Trophoblast cell (in vitro differentiated cells and primary cell): ENCODE results near the gene KCNMA1.

Experiments used
- DNase-seq, 2 donors: peaks; one replicate each; pipeline ENCODE4 v3.0.0-alpha.2; 2016
- H2AFZ ChIP-seq: 2 replicates; pipeline ENCODE4 v1.6.1; 2013; ENCODE audit warnings: low read length, moderate library complexity, mild to moderate bottlenecking; ENCODE audit not compliant: insufficient read depth, poor library complexity
- H2AK5ac ChIP-seq: 2 replicates; pipeline ENCODE4 v1.6.1; 2013; ENCODE audit warnings: mild to moderate bottlenecking, low read length
- H2BK120ac ChIP-seq: 2 replicates; pipeline ENCODE4 v1.6.1; 2013; ENCODE audit warnings: low read length, mild to moderate bottlenecking, moderate library complexity; ENCODE audit not compliant: insufficient read depth, poor library complexity
- H2BK12ac ChIP-seq: 2 replicates; pipeline ENCODE4 v1.6.1; 2013; ENCODE audit warnings: mild to moderate bottlenecking, low read length, moderate library complexity
- H2BK5ac ChIP-seq: 2 replicates; pipeline ENCODE4 v1.6.1; 2013; ENCODE audit warnings: low read length, low read depth, moderate library complexity, mild to moderate bottlenecking; ENCODE audit not compliant: poor library complexity
- H3K14ac ChIP-seq: 2 replicates; pipeline ENCODE4 v1.6.1; 2013; ENCODE audit warnings: mild to moderate bottlenecking, low read length
- H3K18ac ChIP-seq: 2 replicates; pipeline ENCODE4 v1.6.1; 2013; ENCODE audit warnings: mild to moderate bottlenecking, low read length
- H3K23ac ChIP-seq: 2 replicates; pipeline ENCODE4 v1.6.1; 2013; ENCODE audit warnings: low read length
- H3K27ac ChIP-seq: 2 replicates; pipeline ENCODE4 v1.5.1; 2013; ENCODE audit warnings: low read depth, mild to moderate bottlenecking, inconsistent platforms, low read length, moderate library complexity
- H3K27me3 ChIP-seq: 2 replicates; pipeline ENCODE4 v1.6.1; 2013; ENCODE audit warnings: inconsistent platforms, mild to moderate bottlenecking, low read length, moderate library complexity; ENCODE audit not compliant: insufficient read depth
- H3K36me3 ChIP-seq, 2 experiments: 1 replicate in 1 of 2; 2 replicates in 1 of 2; pipeline ENCODE4 v1.6.1; 2013; ENCODE audit warnings: low read length in 2 of 2, mild to moderate bottlenecking in 2 of 2, moderate library complexity in 1 of 2; ENCODE audit not compliant: insufficient read depth in 2 of 2, control insufficient read depth in 1 of 2
- H3K4ac ChIP-seq: 2 replicates; pipeline ENCODE4 v1.6.1; 2013; ENCODE audit warnings: low read depth, mild to moderate bottlenecking, low read length, moderate library complexity
- H3K4me1 ChIP-seq, 2 experiments: 1 replicate in 1 of 2; 2 replicates in 1 of 2; pipeline ENCODE4 v1.6.1; 2013; ENCODE audit warnings: low read length in 2 of 2, mild to moderate bottlenecking in 2 of 2, moderate library complexity in 1 of 2; ENCODE audit not compliant: insufficient read depth in 2 of 2, control insufficient read depth in 1 of 2
- H3K4me2 ChIP-seq: 2 replicates; pipeline ENCODE4 v1.6.1; 2013; ENCODE audit warnings: inconsistent platforms, mild to moderate bottlenecking, low read length, moderate library complexity
- H3K4me3 ChIP-seq: 2 replicates; pipeline ENCODE4 v1.5.1; 2013; ENCODE audit warnings: mild to moderate bottlenecking, low read depth, low read length, inconsistent platforms
- H3K79me1 ChIP-seq: one replicate; pipeline ENCODE4 v1.6.1; 2013; ENCODE audit warnings: low read length
- H3K79me2 ChIP-seq: 2 replicates; pipeline ENCODE4 v1.6.1; 2013; ENCODE audit warnings: low read length, mild to moderate bottlenecking; ENCODE audit not compliant: control insufficient read depth, insufficient read depth, poor library complexity
- H3K9ac ChIP-seq: 2 replicates; pipeline ENCODE4 v1.6.1; 2013; ENCODE audit warnings: mild to moderate bottlenecking, low read length
- H3K9me3 ChIP-seq: 2 replicates; pipeline ENCODE4 v1.6.1; 2013; ENCODE audit warnings: low read depth, mild to moderate bottlenecking, control low read depth, inconsistent platforms, low read length; ENCODE audit not compliant: insufficient read depth
- H4K12ac ChIP-seq: 2 replicates; pipeline ENCODE4 v1.6.1; 2013; ENCODE audit warnings: low read depth, mild to moderate bottlenecking, low read length, moderate library complexity
- H4K8ac ChIP-seq: 2 replicates; pipeline ENCODE4 v1.6.1; 2013; ENCODE audit warnings: low read depth, mild to moderate bottlenecking, low read length, moderate library complexity
- H4K91ac ChIP-seq: one replicate; pipeline ENCODE4 v1.6.1; 2013; ENCODE audit warnings: low read depth, mild to moderate bottlenecking, low read length, moderate library complexity
- WGBS: extraction: QIAGEN DNeasy Blood & Tissue Kit; methylation state at CpG from one replicate; pipeline ENCODE4 v1.1.7; 2013; ENCODE audit warnings: missing lambda C conversion rate; ENCODE audit not compliant: insufficient read length, insufficient coverage; ENCODE audit errors: extremely low coverage; 5-methylcytosine and 5-hydroxymethylcytosine counted together

Gene KCNMA1

GRCh38 chr10:77306666-77307065 lies 330.9 kb downstream of the KCNMA1 start:
- H4K91ac ChIP-seq: no peak overlapping the region
- no peak overlapping the region for H2BK120ac ChIP-seq
- no peak overlapping the region for H3K18ac ChIP-seq
- H3K9me3 ChIP-seq: peaks cover 3% of the 10 kb centered on the region
- H2AFZ ChIP-seq: no peak overlapping the region
- H2AK5ac ChIP-seq: no peak overlapping the region
- H3K9ac ChIP-seq: no peak overlapping the region
- H2BK5ac ChIP-seq: no peak overlapping the region
- H3K36me3 ChIP-seq: peaks cover 3 to 5% of the 10 kb centered on the region in 2 experiments
- no peak overlapping the region for H2BK12ac ChIP-seq
- H3K79me1 ChIP-seq: no peaks in the 10 kb centered on the region
- H3K4ac ChIP-seq: no peak overlapping the region
- DNase-seq: no peak
- no peaks in the 10 kb centered on the region for H3K79me2 ChIP-seq
- no peaks in the 10 kb centered on the region for H3K27me3 ChIP-seq
- H3K4me1 ChIP-seq: peaks cover 6 to 11% of the 10 kb centered on the region in 2 experiments
- no peak overlapping the region for H3K14ac ChIP-seq
- H3K27ac ChIP-seq: no peak overlapping the region
- H3K4me2 ChIP-seq: no peak overlapping the region
- no peak overlapping the region for H4K12ac ChIP-seq
- WGBS: no CpG with 5 or more reads among the region's 4 CpGs
- no peak overlapping the region for H4K8ac ChIP-seq
- no peak overlapping the region for H3K23ac ChIP-seq
- no peak overlapping the region for H3K4me3 ChIP-seq

DNA sequence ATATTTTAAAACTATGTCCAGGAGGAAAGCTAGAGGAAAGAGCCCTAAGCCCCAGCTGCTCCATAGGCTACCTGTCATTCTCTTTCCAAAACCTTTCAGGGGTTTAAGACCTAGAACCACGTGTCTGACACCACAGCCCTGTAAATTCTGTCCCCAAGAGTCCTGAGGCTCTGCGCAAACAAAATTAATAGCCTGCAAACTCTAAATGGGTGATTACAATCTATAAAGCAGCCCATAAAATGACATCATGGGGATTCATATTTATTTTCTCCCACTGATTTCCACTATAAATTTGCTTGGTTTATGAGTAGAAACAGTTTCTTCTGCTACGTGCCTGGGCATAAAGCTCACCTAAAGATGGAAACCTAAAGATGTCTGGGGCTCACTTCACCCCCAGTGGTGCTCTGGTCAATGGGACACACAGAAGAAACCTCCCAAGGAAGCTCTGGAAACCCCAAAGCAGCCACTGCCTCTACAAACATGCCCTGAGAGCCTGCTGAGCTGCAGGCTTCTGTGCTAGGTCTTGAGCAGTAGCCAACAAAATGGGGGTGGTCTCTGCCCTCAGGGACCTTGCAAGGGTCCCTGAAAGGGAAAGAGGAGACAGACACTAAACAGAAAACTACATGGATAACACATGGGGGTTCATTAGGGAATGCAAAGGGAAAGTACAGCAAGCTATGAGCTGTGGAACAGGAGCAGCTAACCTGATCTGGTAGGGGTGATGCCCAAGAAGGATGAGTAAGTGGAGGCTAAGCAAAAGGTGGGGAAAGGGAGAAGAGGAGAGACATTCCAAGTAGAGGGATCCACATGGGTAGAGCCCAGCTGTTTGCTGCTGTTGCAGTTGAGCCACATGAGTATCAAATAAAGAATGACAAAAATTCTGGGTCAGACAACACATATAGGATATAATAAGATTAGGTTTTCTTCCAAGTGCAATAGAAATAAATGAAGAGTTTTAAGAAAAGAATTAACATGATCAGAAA lies 331.7 kb downstream of the KCNMA1 start:
- Histone ChIP-seq H3K79me2 (no peaks in the 10 kb centered on the region), H2AFZ (no peak overlapping the region), H3K23ac (no peak overlapping the region), H3K36me3 (peaks cover 3 to 5% of the 10 kb centered on the region in 2 experiments), H2BK5ac (no peak overlapping the region), H3K27me3 (no peaks in the 10 kb centered on the region), H4K8ac (no peak overlapping the region), H3K18ac (no peak overlapping the region), H3K4me3 (no peak overlapping the region), H2BK12ac (no peak overlapping the region), H3K27ac (no peak overlapping the region), H3K9ac (no peak overlapping the region), H3K4ac (no peak overlapping the region), H3K9me3 (peaks cover 3% of the 10 kb centered on the region), H3K79me1 (no peaks in the 10 kb centered on the region), H4K91ac (no peak overlapping the region), H4K12ac (no peak overlapping the region), H3K4me2 (no peak overlapping the region), H2BK120ac (no peak overlapping the region), H3K4me1 (peaks cover 6 to 11% of the 10 kb centered on the region in 2 experiments), H2AK5ac (no peak overlapping the region), H3K14ac (no peak overlapping the region)
- no CpG with 5 or more reads among the region's 3 CpGs for WGBS
- DNase-seq: no peak

GRCh38 chr10:77304192-77304591 lies 333.4 kb downstream of the KCNMA1 start:
- Histone ChIP-seq H3K4me2 (no peak overlapping the region), H3K9ac (no peak overlapping the region), H2BK12ac (no peak overlapping the region), H2BK120ac (no peak overlapping the region), H4K91ac (no peak overlapping the region), H2AFZ (no peak overlapping the region), H3K79me1 (no peaks in the 10 kb centered on the region), H2AK5ac (no peak overlapping the region), H3K23ac (no peak overlapping the region), H3K4ac (no peak overlapping the region), H3K18ac (no peak overlapping the region), H3K14ac (no peak overlapping the region), H2BK5ac (no peak overlapping the region), H3K36me3 (peaks cover 3 to 5% of the 10 kb centered on the region in 2 experiments), H4K8ac (no peak overlapping the region), H3K27me3 (no peaks in the 10 kb centered on the region), H3K27ac (no peak overlapping the region), H3K9me3 (peaks cover 3% of the 10 kb centered on the region), H3K4me1 (peaks cover 0 to 3% of the 10 kb centered on the region in 2 experiments), H3K79me2 (no peaks in the 10 kb centered on the region), H4K12ac (no peak overlapping the region), H3K4me3 (no peak overlapping the region)
- no CpG with 5 or more reads among the region's 3 CpGs for WGBS
- DNase-seq: no peak

GRCh38 chr10:77301305-77301730 lies 336.3 kb downstream of the KCNMA1 start:
- H3K79me2 ChIP-seq: no peaks in the 10 kb centered on the region
- H3K4me3 ChIP-seq: no peak overlapping the region
- no peak overlapping the region for H3K4me2 ChIP-seq
- no peak overlapping the region for H3K27ac ChIP-seq
- H3K36me3 ChIP-seq: peaks cover 3 to 7% of the 10 kb centered on the region in 2 experiments
- no peak overlapping the region for H4K8ac ChIP-seq
- H3K4me1 ChIP-seq: peaks cover 0 to 2% of the 10 kb centered on the region in 2 experiments
- no peak overlapping the region for H3K4ac ChIP-seq
- peak in 1 of 2 donors; percentile 10 for DNase-seq
- H2AK5ac ChIP-seq: no peak overlapping the region
- no peak overlapping the region for H2BK120ac ChIP-seq
- no peaks in the 10 kb centered on the region for H3K27me3 ChIP-seq
- no peaks in the 10 kb centered on the region for H3K79me1 ChIP-seq
- H3K14ac ChIP-seq: no peak overlapping the region
- H3K9ac ChIP-seq: no peak overlapping the region
- H2BK12ac ChIP-seq: no peak overlapping the region
- H3K18ac ChIP-seq: no peak overlapping the region
- H4K91ac ChIP-seq: no peak overlapping the region
- H2BK5ac ChIP-seq: no peak overlapping the region
- no peak overlapping the region for H2AFZ ChIP-seq
- no peak overlapping the region for H4K12ac ChIP-seq
- no CpG with 5 or more reads among the region's 3 CpGs for WGBS
- no peaks in the 10 kb centered on the region for H3K9me3 ChIP-seq
- no peak overlapping the region for H3K23ac ChIP-seq
